Measurements from ENCODE around the gene DHX58.

DHX58 gene

GRCh38 chr17:42129109-42129837, 16.8 kb upstream of the DHX58 start:
- no peak for DNase-seq

- DNase-seq: no peak
Observed at GRCh38 chr17:42127414-42127813, 14.9 kb upstream of the DHX58 start.

GRCh38 chr17:42126836-42127235, 14.3 kb upstream of the DHX58 start:
- DNase-seq: no peak

GRCh38 chr17:42125565-42125964, 13.1 kb upstream of the DHX58 start:
- no peak for DNase-seq

- no peak for DNase-seq
Observed at GRCh38 chr17:42124256-42124655, 11.7 kb upstream of the DHX58 start.

GRCh38 chr17:42122371-42123303, 10.1 kb upstream of the DHX58 start, which contains the start of gene HSPB9:
Gene HSPB9 (plus strand): TSS chr17:42122804. CDS start chr17:42122851, 47 bp downstream.
- no peak for DNase-seq

GRCh38 chr17:42120770-42121769, 8.6 kb upstream of the DHX58 start, which contains the start of gene KAT2A:
Gene KAT2A (minus strand): TSS chr17:42121367. CDS start chr17:42121304, 63 bp downstream.
- peak; percentile 71 for DNase-seq

- no peak for DNase-seq
Observed at GRCh38 chr17:42120161-42120769, 7.8 kb upstream of the DHX58 start.

- no peak for DNase-seq
Observed at GRCh38 chr17:42119301-42119700, 6.8 kb upstream of the DHX58 start.

GRCh38 chr17:42118545-42118944, 6.0 kb upstream of the DHX58 start:
- DNase-seq: no peak

GRCh38 chr17:42118126-42118510, 5.6 kb upstream of the DHX58 start:
- DNase-seq: no peak

GRCh38 chr17:42117397-42118125, 5.0 kb upstream of the DHX58 start:
- no peak for DNase-seq

GRCh38 chr17:42116705-42117396, 4.3 kb upstream of the DHX58 start:
- DNase-seq: peak; percentile 75

GRCh38 chr17:42114118-42114517, 1.6 kb upstream of the DHX58 start:
- DNase-seq: no peak

GRCh38 chr17:42113293-42114069, 967 bp upstream of the DHX58 start:
- DNase-seq: no peak

GRCh38 chr17:42111871-42112551, 503 bp downstream of the DHX58 start:
- DNase-seq: peak; percentile 57

GRCh38 chr17:42111265-42111636, 1.3 kb downstream of the DHX58 start:
- DNase-seq: no peak

GRCh38 chr17:42110301-42111264, 1.9 kb downstream of the DHX58 start:
- no peak for DNase-seq
